GM11168 (cell line): ENCODE measurements around the gene ME2.
"Not testable (repeated sequence)": the region's sequence is repeated elsewhere in the genome, so short reads cannot be mapped to it uniquely, and the experiment has no call there.

ENCODE experiments used
- in situ Hi-C: fragments of 300-500 bp; cut with MboI; formaldehyde crosslinking; loops from one replicate; pipeline ENCODE4 v1.12.0; 2022; ENCODE audit warnings: low sequenced_read_pairs; ENCODE audit not compliant: unreplicated experiment

The ME2 gene

GRCh38 chr18:50909261-50909660 lies 30.3 kb downstream of the ME2 start:
- in situ Hi-C loops: no loop called here

- in situ Hi-C loops: no loop called here
These were observed 32.1 kb downstream of the ME2 start for GRCh38 chr18:50911006-50911405.

- in situ Hi-C loops: no loop called here
These were observed 38.1 kb downstream of the ME2 start for GRCh38 chr18:50917021-50917420.

GRCh38 chr18:50918153-50918552 lies 39.2 kb downstream of the ME2 start:
- in situ Hi-C loops: no loop called here

GRCh38 chr18:50924372-50924771 lies 45.5 kb downstream of the ME2 start:
- in situ Hi-C loops: no loop called here

GRCh38 chr18:50926521-50926920 lies 47.6 kb downstream of the ME2 start:
- in situ Hi-C loops: no loop called here

- in situ Hi-C loops: no loop called here
These were observed 49.6 kb downstream of the ME2 start for GRCh38 chr18:50928551-50928950.

GRCh38 chr18:50933684-50934083 lies 54.8 kb downstream of the ME2 start:
- in situ Hi-C loops: no loop called here

GRCh38 chr18:50934545-50935211 lies 55.8 kb downstream of the ME2 start:
- in situ Hi-C loops: no loop called here

GRCh38 chr18:50935493-50936191 lies 56.7 kb downstream of the ME2 start:
- in situ Hi-C loops: no loop called here

GRCh38 chr18:50937183-50937582 lies 58.3 kb downstream of the ME2 start:
- in situ Hi-C loops: no loop called here

- in situ Hi-C loops: no loop called here
These were observed 60.0 kb downstream of the ME2 start for GRCh38 chr18:50938912-50939311.

- in situ Hi-C loops: no loop called here
These were observed 65.5 kb downstream of the ME2 start for GRCh38 chr18:50944245-50944932.

- in situ Hi-C loops: not testable (repeated sequence)
These were observed 67.0 kb downstream of the ME2 start for GRCh38 chr18:50945918-50946317.

- in situ Hi-C loops: no loop called here
These were observed 69.0 kb downstream of the ME2 start for GRCh38 chr18:50947899-50948298.

GRCh38 chr18:50949185-50949584 lies 70.3 kb downstream of the ME2 start:
- in situ Hi-C loops: no loop called here

GRCh38 chr18:50950626-50951025 lies 71.7 kb downstream of the ME2 start:
- in situ Hi-C loops: no loop called here

- in situ Hi-C loops: no loop called here
These were observed 74.9 kb downstream of the ME2 start for GRCh38 chr18:50953822-50954221.

GRCh38 chr18:50955253-50955652 lies 76.3 kb downstream of the ME2 start:
- in situ Hi-C loops: no loop called here

- in situ Hi-C loops: no loop called here
These were observed 77.2 kb downstream of the ME2 start for GRCh38 chr18:50956116-50956515.

- in situ Hi-C loops: no loop called here
These were observed 83.1 kb downstream of the ME2 start for GRCh38 chr18:50961974-50962373.
